AG09319 (cell line): Measurements from ENCODE around the gene PHKB.

Source experiments
- DNase-seq: peaks from one replicate; pipeline ENCODE4 v3.0.0-alpha.2; 2010; ENCODE audit warnings: low read depth; ENCODE audit errors: extremely low read depth
- CTCF ChIP-seq: IDR thresholded peaks from 2 replicates; pipeline ENCODE4 v1.5.1; 2011; ENCODE audit warnings: low read depth, mild to moderate bottlenecking, inconsistent platforms, low read length, moderate library complexity

Gene PHKB

DNA sequence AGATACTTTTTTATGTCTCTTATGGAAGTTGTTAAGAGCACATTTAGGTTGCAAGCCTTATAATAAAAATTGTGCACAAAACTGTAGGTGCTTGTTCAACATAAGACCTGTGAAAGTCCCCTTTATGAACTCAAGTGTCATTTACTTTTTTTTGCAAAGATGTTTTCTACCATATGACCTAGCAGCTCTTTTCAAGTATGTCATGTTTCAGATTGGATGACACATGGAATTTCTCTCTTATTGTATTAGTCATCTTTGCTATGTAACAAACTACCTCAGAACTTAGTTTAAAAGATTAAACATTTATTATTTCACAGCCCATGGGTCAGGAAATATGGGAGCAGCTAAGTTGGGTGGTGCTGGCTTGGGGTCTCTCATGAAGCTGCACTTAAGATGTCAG, 57.9 kb downstream of the PHKB start:
- DNase-seq, result no peak
- no peak for TF ChIP-seq CTCF

DNA sequence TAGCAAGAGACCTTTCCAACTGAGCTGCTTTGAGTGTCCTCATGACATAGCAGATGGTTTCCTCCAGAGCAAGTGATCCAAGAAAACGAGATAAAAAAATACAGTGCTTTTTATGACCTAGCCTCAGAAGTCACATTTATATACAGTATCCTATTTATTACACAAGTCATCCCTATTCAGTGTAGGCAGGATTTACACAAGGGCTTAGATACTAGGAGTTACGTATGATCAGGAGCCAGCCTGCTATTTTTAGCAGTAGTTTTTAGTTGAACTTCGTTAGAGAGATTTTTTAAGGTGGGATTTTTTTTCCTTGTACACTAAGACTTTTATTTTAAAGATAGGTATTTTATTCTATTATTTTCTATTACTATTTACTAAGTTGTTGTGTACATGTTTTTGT, 58.4 kb downstream of the PHKB start:
- DNase-seq, result no peak
- no peak for TF ChIP-seq CTCF

DNA sequence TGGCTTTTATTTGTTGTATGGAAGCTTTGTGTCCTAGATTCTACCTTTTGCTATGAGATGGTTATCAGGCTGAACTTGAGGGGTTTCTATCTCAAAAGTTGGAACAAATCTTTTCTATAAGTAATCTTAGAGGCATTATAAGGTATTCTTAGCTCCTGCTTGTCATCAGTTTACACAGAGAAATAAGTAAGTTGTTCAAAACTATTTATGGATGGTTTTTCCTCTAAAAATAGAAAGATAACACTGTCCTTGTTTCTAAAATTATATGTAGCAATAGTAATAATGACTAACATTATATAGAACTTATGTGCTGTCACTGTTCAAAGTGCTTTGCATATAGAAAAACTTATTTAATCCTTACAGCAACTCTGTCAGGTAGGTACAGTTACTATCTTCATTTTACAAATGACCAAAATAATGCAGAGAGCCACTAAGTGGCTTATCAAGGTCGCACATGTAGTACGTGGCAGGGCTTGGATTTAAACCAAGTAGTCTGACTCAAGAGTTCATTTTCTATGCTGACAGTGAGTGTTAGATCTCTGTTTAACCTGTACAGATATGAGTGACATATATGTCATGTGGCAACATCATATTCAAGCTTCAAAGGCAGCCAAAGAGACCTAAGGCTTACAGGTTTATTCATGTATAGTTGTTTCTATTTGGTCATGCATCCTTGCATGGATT, 59.0 kb downstream of the PHKB start:
- no peak for TF ChIP-seq CTCF

DNA sequence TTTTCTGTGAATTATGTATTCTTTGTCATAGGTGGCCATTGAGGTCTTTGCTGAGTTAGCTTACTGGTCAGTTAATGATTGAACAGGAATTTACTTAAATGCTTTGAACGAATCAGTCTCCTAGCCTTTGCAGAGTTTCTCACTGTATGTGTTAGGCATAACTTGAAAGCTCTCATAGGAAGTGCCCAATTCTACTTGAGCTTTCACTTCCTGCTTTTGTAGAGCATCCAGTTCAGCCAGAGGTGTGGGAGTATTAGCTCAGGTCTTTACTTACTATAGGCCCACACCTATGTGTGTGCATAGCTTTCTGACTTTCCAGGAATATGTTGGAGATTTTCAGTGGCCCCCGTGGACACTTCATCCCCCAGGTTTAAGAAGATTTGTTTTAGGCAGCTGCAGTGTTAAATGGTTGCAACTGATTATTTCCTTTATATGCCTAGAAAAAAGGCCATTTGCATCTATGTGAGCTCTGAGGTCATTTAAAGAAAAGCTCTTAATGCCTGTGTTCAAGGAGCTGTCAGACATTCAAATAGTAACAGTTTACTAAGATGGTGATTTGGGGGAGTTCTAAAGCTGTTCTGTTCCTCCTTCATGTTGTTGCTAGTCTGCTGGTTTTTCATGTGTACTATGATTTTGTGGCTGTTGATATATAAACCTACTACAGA, 62.3 kb downstream of the PHKB start:
- DNase-seq, result no peak
- no peak for TF ChIP-seq CTCF

More for the DNA sequence above, 59.0 kb downstream of the PHKB start:
- DNase-seq, result no peak

DNA sequence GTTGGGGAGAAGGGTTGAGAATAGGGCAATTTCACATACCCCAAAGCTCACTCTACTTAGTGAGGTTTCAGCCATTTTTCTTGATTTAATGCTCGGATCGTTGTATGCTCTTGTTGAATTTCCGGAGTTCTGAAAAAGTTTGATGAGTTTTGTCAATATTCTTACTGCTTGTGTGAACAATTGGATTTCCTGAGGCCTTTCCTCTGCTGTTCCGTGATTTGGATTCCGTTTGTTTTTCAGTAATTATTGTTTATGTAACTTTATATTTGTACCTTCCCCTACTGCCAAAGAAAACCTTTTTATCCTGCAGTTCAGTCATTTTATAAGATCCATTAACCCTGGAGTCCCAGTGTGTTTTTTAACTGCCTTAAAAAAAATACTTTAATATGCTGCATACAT, 62.9 kb downstream of the PHKB start:
- no peak for DNase-seq
- TF ChIP-seq CTCF, result no peak

DNA sequence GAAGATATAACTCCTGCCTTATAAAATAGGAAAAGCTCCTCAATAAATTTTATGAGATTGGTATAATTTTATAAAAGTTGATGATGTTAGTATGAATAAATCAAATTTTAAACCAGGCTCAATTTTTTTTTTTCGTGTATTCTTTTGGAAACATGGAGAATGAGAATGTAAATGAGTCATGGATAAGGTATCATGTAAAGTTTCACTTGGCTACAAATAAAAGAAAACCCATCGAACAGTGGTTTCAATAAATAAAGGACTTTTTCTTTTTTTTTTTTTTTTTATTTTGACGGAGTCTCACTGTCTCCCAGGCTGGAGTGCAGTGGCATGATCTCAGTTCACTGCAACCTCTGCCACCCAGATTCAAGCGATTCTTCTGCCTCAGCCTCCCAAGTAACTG, 67.3 kb downstream of the PHKB start:
- no peak for DNase-seq
- TF ChIP-seq CTCF, result no peak

DNA sequence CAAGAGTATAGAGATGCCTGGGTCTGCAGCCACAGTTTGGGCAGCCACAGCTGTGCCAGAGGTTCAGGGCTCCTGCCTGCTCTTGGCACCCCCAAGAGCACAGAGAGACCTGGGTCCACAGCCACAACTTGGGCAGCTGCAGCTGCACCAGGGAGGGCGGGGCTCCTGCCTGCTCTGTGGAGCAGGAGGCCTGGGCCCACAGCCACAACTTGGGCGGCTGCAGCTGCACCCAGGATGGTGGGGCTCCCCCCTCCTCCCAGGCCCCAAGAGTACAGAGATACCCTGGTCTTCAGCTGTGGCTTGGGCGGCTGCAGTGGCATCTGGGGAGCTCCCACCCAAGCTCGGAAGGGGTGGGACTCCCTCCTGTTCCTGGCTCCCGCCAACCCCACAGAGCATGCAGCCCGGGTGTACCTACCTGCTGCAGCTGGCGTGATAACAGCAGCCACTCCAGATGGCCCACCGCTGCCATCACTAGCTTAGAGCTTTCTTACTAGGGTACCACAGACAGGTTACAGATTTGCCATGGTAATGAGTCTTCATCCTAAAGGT, 72.7 kb downstream of the PHKB start:
- TF ChIP-seq CTCF, result no peak
- no peak for DNase-seq
